ENCODE measurements around the gene ARHGAP27.
A peak's percentile ranks its signal among the peaks of the same experiment; 100 is the strongest.
"Not testable (repeated sequence)": the region's sequence is repeated elsewhere in the genome, so short reads cannot be mapped to it uniquely, and the experiment has no call there.

Gene ARHGAP27

GRCh38 chr17:45432405-45433158 is at the start of gene ARHGAP27:
ARHGAP27 (minus strand) TSS chr17:45432870; CDS start chr17:45430279, 2,591 bp downstream.
- DNase-seq, result peak; percentile 45

GRCh38 chr17:45482317-45482716 is 49.6 kb upstream of the ARHGAP27 start:
- not testable (repeated sequence) for DNase-seq

- DNase-seq, result not testable (repeated sequence)
Observed at GRCh38 chr17:45475436-45475835, 42.8 kb upstream of the ARHGAP27 start.

- not testable (repeated sequence) for DNase-seq
Observed at GRCh38 chr17:45472249-45472648, 39.6 kb upstream of the ARHGAP27 start.

GRCh38 chr17:45469204-45469563 is 36.5 kb upstream of the ARHGAP27 start:
- not testable (repeated sequence) for DNase-seq

- not testable (repeated sequence) for DNase-seq
Observed at GRCh38 chr17:45468293-45469203, 35.9 kb upstream of the ARHGAP27 start.

GRCh38 chr17:45461524-45462327 is 29.1 kb upstream of the ARHGAP27 start:
- peak; percentile 55 for DNase-seq

- DNase-seq, result not testable (repeated sequence)
Observed at GRCh38 chr17:45460422-45460821, 27.8 kb upstream of the ARHGAP27 start.

- DNase-seq, result not testable (repeated sequence)
Observed at GRCh38 chr17:45454341-45454740, 21.7 kb upstream of the ARHGAP27 start.

- not testable (repeated sequence) for DNase-seq
Observed at GRCh38 chr17:45453731-45454130, 21.1 kb upstream of the ARHGAP27 start.

- not testable (repeated sequence) for DNase-seq
Observed at GRCh38 chr17:45453225-45453534, 20.5 kb upstream of the ARHGAP27 start.

GRCh38 chr17:45452329-45453224 is 19.9 kb upstream of the ARHGAP27 start:
- not testable (repeated sequence) for DNase-seq

- DNase-seq, result not testable (repeated sequence)
Observed at GRCh38 chr17:45451660-45452059, 19.0 kb upstream of the ARHGAP27 start.

GRCh38 chr17:45451131-45451530 is 18.5 kb upstream of the ARHGAP27 start:
- DNase-seq, result no peak

GRCh38 chr17:45449708-45450329 is 17.1 kb upstream of the ARHGAP27 start:
- not testable (repeated sequence) for DNase-seq

- not testable (repeated sequence) for DNase-seq
Observed at GRCh38 chr17:45449260-45449659, 16.6 kb upstream of the ARHGAP27 start.

- not testable (repeated sequence) for DNase-seq
Observed at GRCh38 chr17:45448483-45448882, 15.8 kb upstream of the ARHGAP27 start.

- not testable (repeated sequence) for DNase-seq
Observed at GRCh38 chr17:45448066-45448465, 15.4 kb upstream of the ARHGAP27 start.

- not testable (repeated sequence) for DNase-seq
Observed at GRCh38 chr17:45447650-45448049, 15.0 kb upstream of the ARHGAP27 start.

GRCh38 chr17:45446872-45447625 is 14.4 kb upstream of the ARHGAP27 start:
- not testable (repeated sequence) for DNase-seq
